ENCODE data around the gene HEG1. TPM values are rescaled to one million over a fixed set of nuclear protein-coding genes. Genes with fewer than 3 reads are reported as not detected.

HEG1 gene
- total RNA-seq, 1 experiment from 2014 or later, result 69.8 TPM

DNA sequence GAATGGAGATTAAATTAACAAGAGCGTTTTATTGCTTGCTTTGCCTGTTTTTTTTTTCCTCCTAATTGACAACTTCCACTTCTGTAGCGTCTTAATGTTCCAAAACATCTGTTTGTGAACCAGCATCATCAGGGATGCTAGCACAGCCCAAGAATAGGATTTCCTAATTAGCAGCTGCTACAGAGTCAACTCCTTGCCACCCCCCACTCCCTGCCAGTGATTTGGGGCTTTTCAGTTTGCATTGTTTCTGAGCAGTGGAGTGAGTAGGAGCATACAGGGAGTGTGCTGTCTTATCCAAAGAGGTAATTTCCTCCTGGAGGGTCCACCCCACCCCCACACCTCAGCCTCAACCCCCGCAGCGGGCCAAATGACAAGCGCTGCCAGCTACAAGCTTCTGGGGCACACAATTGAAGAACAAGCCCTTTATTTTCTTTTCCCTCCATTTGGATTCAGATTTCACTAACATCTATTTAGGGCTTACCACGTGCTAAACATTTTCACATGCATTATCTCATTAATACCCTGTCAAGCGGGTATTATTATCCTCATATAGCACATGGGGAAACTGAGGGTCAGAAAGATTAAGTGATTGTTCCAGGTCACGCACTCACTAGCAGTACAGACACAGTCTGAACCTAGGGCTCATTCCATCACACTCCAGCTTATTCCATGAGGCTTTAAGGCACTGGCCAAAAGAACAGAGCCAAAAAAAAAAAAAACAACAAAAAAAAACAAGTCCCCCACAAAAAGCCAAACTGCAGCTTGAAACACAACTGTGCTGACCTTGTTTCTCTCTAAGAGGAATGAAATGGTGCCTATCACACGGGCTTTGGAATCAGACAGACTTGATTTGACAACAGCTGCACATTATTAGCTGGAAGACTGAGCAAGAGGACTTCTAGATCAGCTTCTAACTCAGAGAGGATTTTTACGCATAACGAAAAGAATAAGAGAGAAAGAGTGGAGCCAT is 16.4 kb downstream of the HEG1 start:
- Mint-ChIP-seq H3K36me3 (ENCODE audit: insufficient read depth, unreplicated experiment) (peaks cover 23% of the 10 kb centered on the region), H3K27me3 (ENCODE audit: insufficient read depth, unreplicated experiment) (no peaks in the 10 kb centered on the region), H3K9me3 (ENCODE audit: unreplicated experiment) (peaks cover 9% of the 10 kb centered on the region), H3K27ac (ENCODE audit: unreplicated experiment) (peak overlapping the region; percentile 58), H3K4me1 (ENCODE audit: low read depth, unreplicated experiment) (peaks cover 7% of the 10 kb centered on the region), H3K4me3 (ENCODE audit: unreplicated experiment) (no peak overlapping the region)
- ChIA-PET POLR2A (no interaction called here), CTCF (no interaction called here)
- no peak for DNase-seq
- Histone ChIP-seq H3K36me3 (ENCODE audit: control insufficient read depth, insufficient read depth, low read length) (no peaks in the 10 kb centered on the region), H3K27me3 (replicated peaks; ENCODE audit: control insufficient read depth, insufficient read depth, low read length) (no peaks in the 10 kb centered on the region), H3K4me1 (no peaks in the 10 kb centered on the region), H3K9me3 (no peaks in the 10 kb centered on the region; the same call in 1 of the 2 replicates), H3K4me3 (ENCODE audit: low read depth, low read length) (no peak overlapping the region)
- TF ChIP-seq, protein P1, sequence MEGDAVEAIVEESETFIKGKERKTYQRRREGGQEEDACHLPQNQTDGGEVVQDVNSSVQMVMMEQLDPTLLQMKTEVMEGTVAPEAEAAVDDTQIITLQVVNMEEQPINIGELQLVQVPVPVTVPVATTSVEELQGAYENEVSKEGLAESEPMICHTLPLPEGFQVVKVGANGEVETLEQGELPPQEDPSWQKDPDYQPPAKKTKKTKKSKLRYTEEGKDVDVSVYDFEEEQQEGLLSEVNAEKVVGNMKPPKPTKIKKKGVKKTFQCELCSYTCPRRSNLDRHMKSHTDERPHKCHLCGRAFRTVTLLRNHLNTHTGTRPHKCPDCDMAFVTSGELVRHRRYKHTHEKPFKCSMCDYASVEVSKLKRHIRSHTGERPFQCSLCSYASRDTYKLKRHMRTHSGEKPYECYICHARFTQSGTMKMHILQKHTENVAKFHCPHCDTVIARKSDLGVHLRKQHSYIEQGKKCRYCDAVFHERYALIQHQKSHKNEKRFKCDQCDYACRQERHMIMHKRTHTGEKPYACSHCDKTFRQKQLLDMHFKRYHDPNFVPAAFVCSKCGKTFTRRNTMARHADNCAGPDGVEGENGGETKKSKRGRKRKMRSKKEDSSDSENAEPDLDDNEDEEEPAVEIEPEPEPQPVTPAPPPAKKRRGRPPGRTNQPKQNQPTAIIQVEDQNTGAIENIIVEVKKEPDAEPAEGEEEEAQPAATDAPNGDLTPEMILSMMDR (IDR thresholded peaks at IDR 0.05; ENCODE audit: insufficient read depth in 1 of 2, low read depth in 1 of 2, low read length in 1 of 2, severe bottlenecking in 1 of 2, unreplicated experiment in 1 of 2), result no peak
- no TSS peak for BruUV-seq (replicated peaks)
- intact Hi-C loops (cut with micrococcal nuclease; ENCODE audit: unreplicated experiment), result no loop called here

DNA sequence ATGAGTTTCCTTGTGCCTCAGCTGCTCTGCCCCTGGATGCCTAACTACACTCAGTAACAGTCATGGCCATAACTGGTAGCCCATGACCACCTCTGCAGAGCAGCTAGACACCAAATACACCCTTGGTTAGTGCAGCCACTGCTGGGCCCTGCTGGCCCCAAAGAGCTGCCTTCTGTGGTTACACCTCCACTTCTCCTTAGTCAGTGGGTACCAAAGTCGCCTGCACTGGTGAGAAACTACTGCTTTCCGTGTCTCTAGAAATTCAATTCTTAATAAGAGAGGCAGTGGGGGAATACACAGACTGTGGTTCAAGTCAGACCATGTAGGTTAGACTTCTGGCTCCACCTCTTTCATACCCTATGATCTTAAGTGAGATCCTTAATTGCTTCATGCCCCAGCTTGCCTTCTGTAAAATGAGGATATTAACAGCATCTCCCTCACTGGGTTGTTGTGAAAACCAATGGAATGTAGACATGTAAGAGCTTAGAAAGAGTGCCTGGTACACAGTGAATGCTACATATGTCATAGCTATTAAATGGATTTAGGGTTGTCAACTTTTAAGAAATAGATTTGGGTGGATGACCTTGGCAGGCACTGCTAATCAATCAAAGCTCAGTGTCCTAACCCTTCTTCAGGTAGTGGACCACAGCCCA is 18.2 kb downstream of the HEG1 start:
- no peak overlapping the region for H3K4me3 Mint-ChIP-seq (ENCODE audit: unreplicated experiment)
- H3K27me3 ChIP-seq (replicated peaks; ENCODE audit: control insufficient read depth, insufficient read depth, low read length), result no peaks in the 10 kb centered on the region
- no TSS peak for BruUV-seq (replicated peaks)
- intact Hi-C loops (cut with micrococcal nuclease; ENCODE audit: unreplicated experiment), result no loop called here
- CTCF ChIA-PET, result no interaction called here
- no peaks in the 10 kb centered on the region; the same call in 1 of the 2 replicates for H3K9me3 ChIP-seq
- peaks cover 11% of the 10 kb centered on the region for H3K9me3 Mint-ChIP-seq (ENCODE audit: unreplicated experiment)
- H3K4me3 ChIP-seq (ENCODE audit: low read depth, low read length), result no peak overlapping the region
- peaks cover 23% of the 10 kb centered on the region for H3K36me3 Mint-ChIP-seq (ENCODE audit: insufficient read depth, unreplicated experiment)
- POLR2A ChIA-PET, result no interaction called here
- H3K36me3 ChIP-seq (ENCODE audit: control insufficient read depth, insufficient read depth, low read length), result no peaks in the 10 kb centered on the region
- H3K27me3 Mint-ChIP-seq (ENCODE audit: insufficient read depth, unreplicated experiment), result no peaks in the 10 kb centered on the region
- H3K27ac Mint-ChIP-seq (ENCODE audit: unreplicated experiment), result no peak overlapping the region
- H3K4me1 ChIP-seq, result no peaks in the 10 kb centered on the region
- H3K4me1 Mint-ChIP-seq (ENCODE audit: low read depth, unreplicated experiment), result peaks cover 10% of the 10 kb centered on the region
- TF ChIP-seq, protein P1 (IDR thresholded peaks at IDR 0.05; ENCODE audit: insufficient read depth in 1 of 2, low read depth in 1 of 2, low read length in 1 of 2, severe bottlenecking in 1 of 2, unreplicated experiment in 1 of 2), result no peak
- DNase-seq, result no peak

- H3K27me3 Mint-ChIP-seq (ENCODE audit: insufficient read depth, unreplicated experiment), result no peaks in the 10 kb centered on the region
- ChIA-PET POLR2A (no interaction called here), CTCF (no interaction called here)
- intact Hi-C loops (cut with micrococcal nuclease; ENCODE audit: unreplicated experiment), result no loop called here
- no peaks in the 10 kb centered on the region for H3K27me3 ChIP-seq (replicated peaks; ENCODE audit: control insufficient read depth, insufficient read depth, low read length)
- no peak overlapping the region for H3K27ac Mint-ChIP-seq (ENCODE audit: unreplicated experiment)
- peaks cover 35% of the 10 kb centered on the region for H3K36me3 Mint-ChIP-seq (ENCODE audit: insufficient read depth, unreplicated experiment)
- H3K4me1 Mint-ChIP-seq (ENCODE audit: low read depth, unreplicated experiment), result peaks cover 13% of the 10 kb centered on the region
- no TSS peak for BruUV-seq (replicated peaks)
- no peaks in the 10 kb centered on the region for H3K36me3 ChIP-seq (ENCODE audit: control insufficient read depth, insufficient read depth, low read length)
- no peaks in the 10 kb centered on the region for H3K4me1 ChIP-seq
- TF ChIP-seq, protein P1 (IDR thresholded peaks at IDR 0.05; ENCODE audit: insufficient read depth in 1 of 2, low read depth in 1 of 2, low read length in 1 of 2, severe bottlenecking in 1 of 2, unreplicated experiment in 1 of 2), result no peak
- peaks cover 11% of the 10 kb centered on the region for H3K9me3 Mint-ChIP-seq (ENCODE audit: unreplicated experiment)
- no peak overlapping the region for H3K4me3 Mint-ChIP-seq (ENCODE audit: unreplicated experiment)
- H3K4me3 ChIP-seq (ENCODE audit: low read depth, low read length), result no peak overlapping the region
- no peaks in the 10 kb centered on the region; the same call in 1 of the 2 replicates for H3K9me3 ChIP-seq
- no peak for DNase-seq
These were observed 20.6 kb downstream of the HEG1 start for GRCh38 chr3:125035217-125035616.

All from Caco-2 (cell line).